Stimulated activated CD4-positive, alpha-beta T cell treated with anti-CD3 and anti-CD28 coated beads, TNF-alpha, amount 100 ng/mL, for 4 hours (primary cell): ENCODE results near the gene CNOT2.
A peak's percentile ranks its signal among the peaks of the same experiment; 100 is the strongest.

ENCODE experiments used
- DNase-seq, 3 experiments: peaks; one replicate each; pipeline ENCODE4 v3.0.0-alpha.2; 2020; ENCODE audit warnings: low read depth in 3 of 3

Gene CNOT2, protein sequence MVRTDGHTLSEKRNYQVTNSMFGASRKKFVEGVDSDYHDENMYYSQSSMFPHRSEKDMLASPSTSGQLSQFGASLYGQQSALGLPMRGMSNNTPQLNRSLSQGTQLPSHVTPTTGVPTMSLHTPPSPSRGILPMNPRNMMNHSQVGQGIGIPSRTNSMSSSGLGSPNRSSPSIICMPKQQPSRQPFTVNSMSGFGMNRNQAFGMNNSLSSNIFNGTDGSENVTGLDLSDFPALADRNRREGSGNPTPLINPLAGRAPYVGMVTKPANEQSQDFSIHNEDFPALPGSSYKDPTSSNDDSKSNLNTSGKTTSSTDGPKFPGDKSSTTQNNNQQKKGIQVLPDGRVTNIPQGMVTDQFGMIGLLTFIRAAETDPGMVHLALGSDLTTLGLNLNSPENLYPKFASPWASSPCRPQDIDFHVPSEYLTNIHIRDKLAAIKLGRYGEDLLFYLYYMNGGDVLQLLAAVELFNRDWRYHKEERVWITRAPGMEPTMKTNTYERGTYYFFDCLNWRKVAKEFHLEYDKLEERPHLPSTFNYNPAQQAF

DNA sequence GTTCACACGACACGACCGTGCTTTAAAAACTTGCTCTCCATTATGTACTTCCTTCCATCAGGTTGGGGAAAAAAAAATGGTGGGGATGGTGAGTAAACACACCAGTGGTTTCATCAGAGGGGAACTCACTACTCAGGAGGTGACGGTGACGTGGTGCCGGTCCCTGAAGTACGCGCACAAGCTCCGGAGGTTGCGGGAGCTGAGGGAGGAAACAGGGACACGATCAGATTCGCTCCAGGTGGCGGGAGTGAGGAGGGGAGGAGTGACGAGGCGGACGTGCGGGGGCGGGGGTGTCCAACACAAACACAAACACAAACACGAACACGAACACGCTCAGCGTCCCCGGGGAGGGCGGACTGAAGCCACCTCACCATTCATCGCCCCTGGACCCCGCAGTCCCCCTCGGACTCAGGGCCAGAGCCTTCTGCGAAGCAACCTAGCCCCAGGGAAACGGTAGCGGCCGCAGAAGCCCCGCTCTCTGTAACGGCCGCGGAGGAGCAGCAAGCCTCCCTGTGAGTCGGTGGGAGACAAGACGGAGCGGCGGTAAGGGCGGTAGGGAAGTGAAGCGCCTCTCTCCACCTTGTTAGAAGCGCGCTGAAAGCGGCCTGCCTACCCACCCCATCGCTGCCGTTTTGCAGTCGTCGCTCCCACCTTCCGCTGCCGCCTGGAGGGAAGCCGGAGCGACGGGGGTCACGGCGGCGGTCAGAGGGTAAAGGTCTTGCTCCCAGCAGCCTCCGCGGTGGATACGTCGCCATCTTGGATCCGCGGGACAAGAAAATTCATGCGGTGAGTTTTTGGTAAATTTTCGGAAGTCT is at the start of gene CNOT2:
CNOT2 (plus strand) TSS at position 739 of the 815 bp plus-strand sequence. CDS start 34,794 bp downstream, outside the sequence.
- peak; percentile 79 to 85 (median 84) for DNase-seq

DNA sequence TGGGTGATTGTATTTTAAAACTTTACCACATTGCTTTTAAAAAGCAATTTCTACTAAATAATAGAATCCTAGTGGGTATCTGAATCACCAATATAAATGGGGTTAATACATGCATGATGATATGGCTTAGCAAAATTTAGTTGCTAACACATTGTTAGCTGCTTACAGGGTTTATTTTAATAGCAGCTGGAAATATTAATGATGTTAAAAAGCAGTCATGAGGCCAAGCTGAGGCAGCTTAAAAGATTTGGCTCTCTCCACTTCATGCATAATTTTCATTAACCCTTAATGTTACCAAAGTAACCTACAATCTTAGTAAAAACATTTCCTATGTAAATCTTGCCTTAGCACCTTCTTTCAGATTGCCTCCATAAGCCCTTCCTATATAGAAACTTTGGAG is 49.2 kb upstream of the CNOT2 start:
- no peak for DNase-seq

DNA sequence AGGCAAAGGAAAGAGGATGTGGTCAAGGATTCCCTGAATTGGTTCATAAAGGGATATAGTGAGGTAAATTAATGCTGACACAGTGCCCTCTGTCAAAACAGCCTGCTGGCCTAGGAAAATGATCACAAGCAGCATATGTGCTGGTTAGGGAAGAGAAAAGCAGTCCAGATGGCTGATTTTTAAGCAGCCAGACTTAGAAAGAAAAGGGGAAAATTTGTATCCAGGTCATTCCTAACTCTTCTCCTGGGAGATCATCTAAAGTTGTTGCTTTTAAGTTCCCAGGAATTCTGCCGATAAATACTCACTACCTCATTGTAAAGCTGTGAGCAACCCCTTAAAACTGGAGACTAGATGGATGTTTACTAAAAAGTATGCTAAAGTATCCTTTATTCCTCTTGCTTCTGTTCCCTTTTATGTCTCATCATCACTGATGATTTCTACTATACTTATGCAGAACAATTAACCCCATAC is 46.4 kb upstream of the CNOT2 start:
- no peak for DNase-seq

DNA sequence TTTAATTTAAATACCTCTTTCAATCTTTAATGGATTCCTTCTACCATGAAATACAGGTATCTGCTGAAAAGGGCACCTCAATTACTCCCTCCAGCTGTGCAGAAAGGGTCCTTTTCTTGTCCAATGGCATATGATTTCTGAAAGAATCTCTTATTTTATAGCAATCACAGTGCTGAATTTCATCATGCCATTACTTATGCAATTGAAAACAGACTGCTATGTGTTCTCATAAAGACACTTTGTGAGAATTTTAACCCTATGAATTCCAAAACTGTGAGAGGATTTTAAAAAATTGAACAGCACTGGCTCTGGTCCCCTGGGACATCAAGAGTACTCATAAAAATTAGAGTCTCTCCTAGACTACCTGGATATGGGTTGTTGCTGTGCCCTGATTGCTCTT is 45.9 kb upstream of the CNOT2 start:
- DNase-seq: no peak

DNA sequence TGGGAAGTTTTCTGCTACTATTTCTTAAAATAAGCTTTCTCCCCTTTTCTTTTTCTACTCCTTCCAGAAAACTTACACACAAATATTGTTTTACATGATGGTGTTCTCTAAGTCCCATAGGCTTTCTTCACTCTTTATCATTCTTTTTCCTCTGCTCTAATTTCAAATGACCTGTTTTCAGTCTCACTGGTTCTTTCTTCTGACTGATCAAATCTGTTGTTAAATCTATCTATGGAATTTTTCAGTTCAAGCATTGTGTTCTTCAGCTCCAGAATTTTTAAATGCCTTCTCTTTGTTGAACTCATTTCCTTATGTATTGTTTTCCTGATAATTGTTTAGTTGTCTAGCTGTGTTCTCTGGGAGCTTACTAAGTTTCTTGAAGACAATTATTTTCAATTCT is 29.5 kb upstream of the CNOT2 start:
- DNase-seq: no peak

DNA sequence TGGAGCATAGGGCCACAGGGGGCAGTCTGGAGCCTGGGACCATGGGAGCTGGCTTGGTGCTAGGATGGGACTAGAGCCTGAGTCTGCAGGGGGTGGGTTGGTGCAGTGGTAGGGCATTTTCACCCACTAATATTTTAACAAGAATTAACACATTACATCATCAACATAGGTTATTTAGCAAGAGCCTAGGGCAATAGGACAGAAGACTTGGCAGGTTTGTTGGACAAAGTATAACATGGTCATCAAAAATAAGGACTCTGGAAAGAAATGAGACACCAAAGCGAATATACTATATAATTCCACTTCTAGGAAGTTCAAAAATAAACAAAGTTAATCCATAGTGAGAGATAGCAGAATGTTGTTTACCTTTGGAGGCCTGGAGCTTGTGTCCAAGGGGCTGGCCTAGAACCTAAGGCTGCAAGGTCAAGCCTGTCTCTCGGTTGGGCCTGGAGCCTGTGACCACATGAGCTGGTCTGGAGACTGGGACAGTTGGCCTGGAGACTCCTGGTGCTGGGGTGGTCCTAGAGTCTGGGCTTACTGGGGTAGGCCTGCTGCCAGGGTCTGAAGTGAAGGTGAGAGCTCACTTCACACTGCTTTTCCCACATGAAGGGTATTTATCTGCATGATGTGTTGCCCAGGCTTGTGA is 28.1 kb upstream of the CNOT2 start:
- DNase-seq: no peak

DNA sequence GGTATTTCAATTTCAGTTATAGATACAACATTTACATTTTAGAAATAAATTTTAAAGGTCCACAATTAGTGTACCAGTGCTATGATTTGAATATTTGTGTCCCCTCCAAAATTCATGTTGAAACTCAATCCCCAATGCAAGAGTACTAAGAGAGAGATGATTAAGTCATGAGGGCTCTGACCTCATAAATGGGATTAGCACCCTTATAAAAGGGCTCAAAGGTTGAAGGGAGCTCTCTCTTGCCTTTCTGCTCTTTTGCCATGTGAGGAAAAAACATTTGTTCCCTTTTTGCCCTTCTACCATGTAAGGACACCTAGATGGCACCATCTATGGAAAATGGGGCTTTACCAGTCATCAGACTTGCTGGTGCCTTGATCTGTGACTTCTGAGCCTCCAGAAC is 25.8 kb upstream of the CNOT2 start:
- DNase-seq: no peak

DNA sequence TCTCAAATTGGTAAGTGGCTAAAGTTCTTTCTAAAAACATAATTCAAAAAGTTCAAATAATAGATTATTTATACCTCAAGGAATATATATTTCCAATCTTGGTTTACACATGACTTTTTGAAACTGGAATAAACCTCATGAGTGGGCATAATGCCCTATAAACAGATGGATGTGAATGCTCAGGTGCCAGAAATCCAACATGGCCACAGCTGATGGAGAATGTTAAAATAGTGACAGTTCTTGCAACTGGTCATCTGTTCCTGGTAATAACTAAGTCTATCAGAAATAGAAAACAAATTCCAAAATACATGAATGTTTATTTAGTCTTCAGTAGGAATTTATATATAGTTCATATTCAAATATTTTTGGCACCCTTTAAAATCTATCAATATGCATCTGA is 21.6 kb upstream of the CNOT2 start:
- no peak for DNase-seq

DNA sequence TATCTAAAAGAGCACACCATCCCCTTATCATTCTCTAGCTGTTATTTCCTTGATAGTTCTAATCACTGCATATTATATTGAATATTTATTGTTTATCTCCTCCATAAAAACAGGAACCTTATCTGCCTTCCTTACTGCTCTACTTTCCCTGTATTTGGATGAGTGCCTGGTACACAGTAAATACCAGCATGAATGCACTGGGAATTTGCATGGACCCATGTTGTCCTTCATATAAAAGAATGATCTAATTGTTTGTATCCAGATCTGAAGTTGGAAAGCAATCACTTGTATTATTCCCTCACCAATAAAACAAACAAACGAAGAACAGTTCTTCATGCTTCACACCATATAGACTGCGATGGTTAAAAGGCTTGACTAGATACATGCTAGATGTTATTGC is 15.3 kb upstream of the CNOT2 start:
- DNase-seq: no peak

DNA sequence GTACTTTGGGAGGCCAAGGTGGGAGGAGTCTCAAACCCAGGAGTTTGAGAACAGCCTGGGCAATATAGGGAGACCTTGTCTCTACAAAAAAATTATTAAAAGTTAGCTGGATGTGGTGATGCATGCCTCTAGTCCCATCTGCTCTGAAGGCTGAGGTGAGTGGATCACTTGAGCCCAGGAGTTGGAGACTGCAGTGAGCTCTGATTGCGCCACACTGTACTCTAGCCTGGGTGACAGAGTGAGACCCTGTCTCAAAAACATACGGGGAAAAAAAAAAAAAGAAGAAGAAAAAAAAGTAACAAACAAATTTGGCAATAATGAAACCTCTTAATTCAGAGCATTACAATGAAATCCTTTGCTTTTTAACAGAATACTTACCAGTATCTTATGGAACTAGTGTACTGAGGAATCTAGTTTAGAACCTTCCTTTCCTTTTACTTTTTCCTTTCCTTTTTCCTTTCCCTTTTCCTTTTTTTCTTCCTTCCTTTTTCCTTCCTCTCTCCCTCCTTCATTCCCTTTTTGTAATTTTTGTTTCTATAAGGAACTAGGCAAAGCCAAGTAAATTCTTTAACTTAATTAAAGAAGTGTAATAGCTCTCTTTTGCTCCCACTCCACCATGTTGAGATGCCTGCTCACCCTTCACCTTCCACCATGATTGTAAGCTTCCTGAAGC is 12.2 kb upstream of the CNOT2 start:
- DNase-seq: no peak

DNA sequence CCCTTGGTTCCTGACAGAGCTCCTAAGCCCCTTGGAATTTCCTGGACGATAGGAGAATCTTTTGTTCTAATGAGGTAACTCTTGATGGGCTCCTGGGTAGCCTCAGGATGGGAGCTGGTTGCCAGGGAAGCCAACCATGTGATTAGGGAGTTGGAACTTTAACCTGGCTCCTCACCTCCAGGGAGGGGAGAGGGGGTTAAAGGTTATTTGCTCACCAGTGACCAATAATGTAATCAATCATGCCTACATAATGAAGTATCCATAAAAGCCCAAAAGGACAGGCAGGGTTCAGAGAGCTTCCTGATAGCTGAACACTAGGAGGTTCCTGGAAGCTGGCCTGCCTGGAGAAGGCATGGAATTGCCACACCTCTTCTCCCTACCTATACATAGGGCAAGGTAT is 6.2 kb upstream of the CNOT2 start:
- DNase-seq: no peak

DNA sequence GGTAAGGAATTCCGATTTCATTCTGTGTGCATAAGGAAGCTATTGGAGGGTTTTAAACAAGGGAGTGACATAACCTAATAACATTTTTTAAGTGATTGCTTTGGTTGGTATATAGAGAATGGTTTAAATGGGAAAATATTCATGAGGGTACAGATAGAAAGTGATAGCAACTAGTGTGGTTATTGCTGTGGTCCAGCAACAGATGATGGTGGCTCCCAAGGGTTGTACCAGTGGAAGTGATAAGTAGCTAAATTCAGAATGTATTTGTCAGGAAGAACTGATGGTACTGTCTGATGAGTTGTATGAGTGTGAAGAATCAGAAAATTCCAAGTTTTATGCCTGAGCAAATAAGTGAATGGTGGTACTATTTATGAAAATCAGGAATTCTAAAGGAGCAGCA is 2.6 kb upstream of the CNOT2 start:
- no peak for DNase-seq

DNA sequence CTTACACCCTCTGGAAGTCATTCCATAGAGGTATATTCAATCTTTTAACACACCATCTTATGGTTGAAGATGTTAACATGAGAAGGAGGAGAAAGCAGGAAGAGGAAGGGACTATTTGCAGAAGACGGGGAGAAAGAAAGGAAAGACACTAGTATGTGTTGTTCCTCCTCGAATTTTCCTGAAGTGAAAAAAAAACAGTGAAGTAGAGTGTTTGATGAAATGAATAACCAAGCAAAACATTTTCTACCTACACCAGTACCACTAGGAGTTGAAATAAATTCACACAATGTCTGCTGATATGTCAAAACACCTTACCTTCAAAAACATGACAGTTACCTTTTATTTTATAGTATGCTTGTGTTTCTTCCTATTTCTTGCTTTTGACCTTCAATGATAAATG is 1.4 kb upstream of the CNOT2 start:
- DNase-seq: no peak

DNA sequence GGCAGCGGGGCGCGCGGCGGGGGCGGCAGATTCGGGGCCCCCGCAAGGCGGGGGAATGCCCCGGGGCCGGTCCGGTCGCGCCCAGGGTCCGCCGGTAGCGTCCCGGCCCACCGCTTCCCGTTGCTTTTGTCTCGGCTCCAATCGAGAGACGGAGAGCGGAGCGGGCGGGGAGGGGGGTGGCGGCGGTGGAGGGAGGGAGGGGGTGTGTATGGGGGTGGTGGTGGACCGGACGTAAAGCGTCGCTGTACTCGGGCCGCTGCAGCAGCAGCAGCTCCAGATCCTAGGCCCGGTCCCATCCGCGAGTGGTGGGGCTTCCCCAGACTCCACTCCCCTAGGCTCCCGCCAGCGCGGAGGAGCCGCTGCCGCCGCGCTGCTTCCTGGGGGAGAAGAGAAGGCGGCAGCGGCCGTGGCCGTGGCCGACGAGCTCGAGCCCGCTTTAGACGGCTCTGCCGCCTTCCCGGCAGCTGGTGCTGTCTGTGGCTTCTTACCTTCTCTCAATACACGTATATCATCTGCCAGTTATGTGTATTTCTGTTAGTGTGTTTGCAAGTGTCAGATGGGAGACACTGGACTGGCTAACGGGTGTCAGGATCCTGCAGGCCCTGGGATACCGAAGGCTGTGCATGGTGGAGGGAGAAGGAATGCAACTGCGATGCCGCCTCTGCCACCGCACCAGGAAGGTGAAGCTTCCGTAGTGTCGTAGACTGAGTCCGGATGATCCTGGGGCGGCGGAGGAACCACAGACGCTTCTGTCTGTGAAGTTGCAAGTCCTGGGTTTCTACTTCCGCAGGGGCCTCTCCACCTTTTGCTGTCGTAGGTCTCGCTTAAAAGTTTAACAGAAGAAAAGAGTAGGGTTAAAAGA is 508 bp downstream of the CNOT2 start:
- DNase-seq: peak; percentile 13 to 48 (median 46)

DNA sequence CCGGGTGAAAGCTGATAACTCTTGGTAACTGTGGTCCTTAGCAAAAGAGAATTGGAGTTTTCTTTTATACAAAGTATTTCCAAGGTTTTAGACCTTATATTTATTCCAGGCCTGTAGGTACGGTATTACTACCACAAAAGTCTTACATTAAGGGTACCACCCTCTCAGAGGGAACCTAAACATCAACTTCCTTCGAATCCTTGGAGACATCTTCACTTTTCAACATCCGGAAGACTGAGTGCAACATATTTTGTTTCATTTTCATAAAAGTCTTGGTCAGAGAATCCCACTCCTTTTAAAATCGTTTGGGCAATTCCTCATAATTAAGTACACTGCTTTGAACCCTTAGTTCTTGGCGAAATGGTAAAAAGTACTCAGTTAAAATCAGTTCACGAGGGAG is 1.2 kb downstream of the CNOT2 start:
- DNase-seq: no peak

DNA sequence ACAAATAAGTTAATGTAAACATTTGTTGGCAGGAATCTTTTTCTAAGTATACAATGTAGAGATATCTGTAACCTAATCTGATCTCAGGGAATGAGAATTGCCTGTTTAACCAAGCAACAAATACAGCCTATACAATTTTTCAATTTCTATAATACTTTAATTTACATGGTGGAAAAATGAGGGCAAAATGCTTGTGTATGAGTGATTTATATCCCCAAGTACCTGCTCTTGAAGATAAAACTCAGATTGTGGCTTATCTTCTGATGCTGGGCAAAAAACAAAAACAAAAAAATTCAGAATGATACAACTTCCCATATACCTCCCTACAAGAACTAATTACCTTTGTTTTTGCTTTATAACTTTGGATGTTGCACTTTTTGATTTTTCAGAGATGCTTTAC is 2.2 kb downstream of the CNOT2 start:
- DNase-seq: no peak

DNA sequence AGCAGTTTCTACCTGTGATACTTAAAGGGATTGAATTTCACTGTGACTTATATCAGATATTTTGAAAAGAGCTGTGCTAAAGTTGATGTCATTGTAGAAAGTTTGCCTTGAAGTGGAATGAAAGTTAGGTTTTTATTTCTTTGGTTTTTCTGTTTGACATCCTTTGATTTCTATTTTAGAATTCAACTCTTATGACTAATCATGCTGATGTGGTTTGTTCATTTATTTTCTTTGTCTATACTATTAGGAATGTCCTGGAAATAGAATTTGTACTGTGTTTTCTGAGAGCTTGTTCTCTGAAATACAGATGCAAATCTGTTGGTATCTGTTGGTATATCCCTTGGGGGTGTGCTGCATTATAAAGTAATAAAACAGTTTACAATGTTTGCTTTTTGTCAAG is 3.3 kb downstream of the CNOT2 start:
- no peak for DNase-seq

DNA sequence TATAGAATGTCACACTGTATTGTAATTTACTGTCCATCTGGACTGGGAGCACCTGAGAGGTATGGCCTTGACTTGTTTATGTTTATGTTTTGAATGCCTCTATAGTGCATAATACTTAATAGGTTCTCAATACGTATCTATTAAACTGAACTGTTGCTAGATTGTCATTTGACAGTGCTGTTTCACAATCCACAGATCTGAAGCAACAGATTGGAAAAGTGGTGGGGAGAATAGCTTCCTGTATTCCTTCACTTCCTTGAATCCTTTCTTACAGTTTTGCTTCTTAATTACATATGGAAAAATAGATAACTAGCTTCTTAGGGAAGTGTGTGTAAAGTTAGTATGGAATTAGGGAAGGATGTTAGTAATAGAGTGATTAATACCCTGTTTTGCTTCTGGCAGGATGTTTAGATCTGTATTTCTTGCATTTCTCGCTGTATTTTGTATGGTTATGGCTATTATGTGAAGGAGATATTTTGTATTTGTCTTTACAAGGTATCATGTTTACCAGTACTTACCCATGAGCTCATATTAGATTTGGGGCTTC is 4.5 kb downstream of the CNOT2 start:
- DNase-seq: no peak

DNA sequence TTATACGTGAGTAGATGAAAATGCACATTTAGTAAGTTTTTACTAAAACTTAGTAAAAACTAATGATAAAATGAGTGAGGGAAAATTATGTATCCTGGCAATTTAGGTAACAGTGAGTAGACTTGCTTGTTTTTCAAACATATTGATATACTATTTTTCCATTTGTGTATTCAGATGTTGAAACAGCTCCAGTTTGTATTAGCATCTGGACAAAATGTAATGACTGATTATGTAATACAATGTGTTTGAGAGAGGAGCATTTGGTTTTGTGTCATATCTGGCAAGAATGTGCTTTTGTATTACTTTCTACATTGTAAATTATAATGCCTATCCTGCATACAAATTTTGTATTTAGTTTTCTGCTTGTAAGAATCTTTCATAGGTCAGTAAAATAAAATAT is 5.6 kb downstream of the CNOT2 start:
- DNase-seq: no peak

DNA sequence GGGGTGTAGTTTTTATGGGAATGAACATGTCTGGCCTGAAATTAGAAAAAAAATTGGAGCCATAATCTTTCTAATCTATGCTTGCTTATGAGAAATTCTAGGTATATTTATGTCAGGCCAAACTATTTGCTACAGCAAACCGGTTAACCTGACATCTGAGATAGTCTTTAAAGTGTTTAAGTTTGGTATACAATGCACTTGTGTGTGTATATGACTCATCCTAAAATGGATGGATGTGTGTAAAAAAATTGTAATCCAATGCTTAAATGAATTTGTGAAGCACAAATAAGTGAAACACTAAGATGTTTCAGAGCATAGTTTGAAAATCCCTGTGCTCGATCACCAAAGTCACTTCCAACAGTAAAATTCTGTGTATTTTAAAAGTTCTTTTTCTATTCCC is 6.7 kb downstream of the CNOT2 start:
- DNase-seq: no peak
